HG02623 (cell line): Measurements from ENCODE around the gene LUZP1.

Source experiments
- ATAC-seq: cut with Tn5 transposase; IDR thresholded peaks from one replicate; pipeline ENCODE4 v1.9.1; 2021; ENCODE audit warnings: moderate library complexity; ENCODE audit not compliant: unreplicated experiment

The LUZP1 gene

GRCh38 chr1:23088027-23088426 is 80.6 kb downstream of the LUZP1 start:
- ATAC-seq: no peak

DNA sequence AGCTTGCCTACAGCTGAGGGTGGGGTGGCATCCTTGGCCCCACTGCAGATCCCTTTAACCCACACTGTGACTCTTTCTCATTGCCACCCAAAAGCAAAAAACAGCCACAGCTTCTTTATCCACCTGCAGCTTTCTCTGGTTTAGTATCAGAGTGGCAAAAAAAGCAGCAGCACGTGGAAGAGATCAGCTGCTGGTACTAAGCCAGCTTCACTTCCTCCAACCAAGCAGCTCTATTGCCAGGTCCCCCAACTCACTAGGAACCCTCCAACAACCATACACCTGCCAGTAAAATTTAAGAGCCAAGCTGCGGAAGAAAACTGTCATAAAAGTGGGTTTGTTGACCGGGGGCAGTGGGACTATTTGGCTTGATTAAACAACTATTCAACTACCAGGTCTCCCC is 83.0 kb downstream of the LUZP1 start:
- no peak for ATAC-seq

- no peak for ATAC-seq
Measured at GRCh38 chr1:23084880-23085279, 83.8 kb downstream of the LUZP1 start.

DNA sequence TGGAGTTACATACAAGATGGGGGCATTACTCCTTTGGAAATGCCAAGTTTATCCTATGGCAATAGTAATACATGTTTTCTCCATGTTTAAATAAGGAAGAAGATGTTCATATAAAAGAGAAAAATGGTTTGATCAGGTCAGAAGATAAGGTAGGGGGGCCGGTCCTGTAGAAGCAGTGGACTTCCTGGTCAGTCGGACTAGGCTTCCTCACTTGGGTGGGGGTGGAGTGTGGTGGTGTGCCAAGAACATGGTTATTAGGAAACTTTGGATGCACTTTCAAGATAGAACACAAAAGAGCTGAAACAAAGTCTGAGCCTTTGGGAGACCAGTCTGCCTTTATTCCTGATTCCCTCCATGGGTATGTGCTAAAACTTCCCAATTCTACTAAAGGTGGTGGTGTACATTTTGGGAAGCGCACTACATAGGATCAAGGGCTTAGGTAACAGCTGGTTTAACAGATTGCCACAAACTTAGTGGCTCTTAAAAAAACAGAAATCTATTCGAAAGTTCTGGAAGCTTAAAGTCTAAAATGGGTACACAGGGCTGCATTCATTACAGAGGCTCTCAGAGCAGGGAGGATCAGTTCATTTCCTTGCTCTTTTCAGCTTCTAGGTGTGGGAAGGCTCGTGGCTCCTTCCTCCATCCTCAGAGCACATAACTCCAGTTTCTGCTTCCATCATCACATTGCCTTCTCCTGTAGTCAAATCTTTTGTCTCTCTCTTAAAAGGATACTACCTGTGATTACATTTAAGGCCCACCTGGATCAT is 84.8 kb downstream of the LUZP1 start:
- no peak for ATAC-seq

DNA sequence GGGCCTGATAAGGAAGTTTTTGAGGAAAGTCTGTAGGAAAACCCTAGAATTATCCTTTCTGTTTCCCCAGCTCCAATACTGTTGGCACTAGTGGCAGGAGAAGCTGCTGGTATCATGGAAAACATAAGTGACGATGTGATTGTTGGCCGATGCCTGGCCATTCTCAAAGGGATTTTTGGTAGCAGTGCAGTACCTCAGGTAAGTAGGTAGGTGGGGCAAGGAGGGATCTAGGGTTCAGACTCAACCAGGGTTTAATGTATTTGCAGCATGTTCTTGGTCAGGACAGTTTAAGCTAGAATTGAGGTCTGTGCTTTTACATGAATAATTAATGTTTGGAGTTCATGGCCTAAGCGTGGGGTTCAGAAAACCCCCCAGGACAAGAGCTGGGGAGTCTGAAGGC is 87.3 kb downstream of the LUZP1 start:
- no peak for ATAC-seq

DNA sequence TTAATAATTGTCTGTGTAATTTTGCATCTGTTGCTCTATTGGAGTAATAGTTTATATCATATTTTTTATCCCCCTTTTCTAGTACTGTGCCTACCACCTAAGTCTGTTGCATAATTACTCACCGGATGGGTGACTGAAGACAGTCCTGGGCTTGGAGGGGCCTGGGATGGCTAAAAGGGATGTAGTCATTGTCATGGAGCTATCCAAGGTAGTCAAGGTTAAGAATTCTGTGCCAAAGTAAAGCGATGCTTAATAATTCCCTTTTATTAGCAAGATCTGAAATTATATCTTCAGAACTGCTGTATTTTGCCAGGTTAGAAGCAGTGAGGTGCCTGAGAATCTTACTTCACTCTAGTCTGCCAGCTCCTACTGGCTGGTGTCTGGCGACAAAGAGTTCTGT is 87.8 kb downstream of the LUZP1 start:
- ATAC-seq: no peak

- ATAC-seq: no peak
Measured at GRCh38 chr1:23079025-23079424, 89.6 kb downstream of the LUZP1 start.

DNA sequence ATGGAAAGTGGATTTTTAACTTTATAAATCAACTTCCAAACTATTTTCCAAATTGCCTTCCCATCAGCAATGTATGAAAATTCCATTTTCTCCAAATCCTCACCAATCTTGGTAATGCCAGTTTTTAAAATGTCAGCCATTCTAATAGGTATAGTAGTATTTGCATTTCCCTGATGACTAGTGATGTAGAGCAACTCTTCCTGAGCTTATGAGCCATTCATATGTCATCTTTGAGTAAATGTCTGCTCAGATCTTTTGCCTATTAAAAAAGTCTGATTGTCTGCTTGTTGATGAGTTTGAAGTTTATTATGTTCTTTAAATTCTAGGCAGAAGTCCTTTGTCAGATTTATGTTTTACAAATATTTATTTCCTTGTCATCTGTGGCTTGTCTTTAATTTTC is 94.6 kb downstream of the LUZP1 start:
- ATAC-seq: no peak

DNA sequence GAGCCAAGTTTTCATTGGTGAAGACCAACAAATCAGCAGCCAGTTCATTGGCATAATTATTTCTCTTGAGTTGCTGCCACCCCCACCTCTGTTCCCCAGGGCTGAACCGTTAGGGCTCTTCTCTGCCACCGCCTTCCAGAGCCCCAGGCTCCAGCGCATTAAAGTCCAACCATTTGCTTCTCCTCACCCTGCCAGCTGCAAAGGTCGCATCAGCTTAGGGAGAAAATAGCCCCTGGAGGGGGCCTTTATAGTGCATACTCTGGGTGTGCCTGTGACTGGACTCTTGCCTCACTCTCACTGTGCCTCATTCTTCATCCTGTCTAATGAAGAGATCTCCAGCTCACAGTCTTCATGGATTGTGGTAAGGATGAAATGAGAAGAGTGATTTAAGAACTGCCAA is 99.0 kb downstream of the LUZP1 start:
- no peak for ATAC-seq

GRCh38 chr1:23069149-23069548 is 99.5 kb downstream of the LUZP1 start:
- ATAC-seq: no peak

- no peak for ATAC-seq
Measured at GRCh38 chr1:23066075-23066474, 102.6 kb downstream of the LUZP1 start.

DNA sequence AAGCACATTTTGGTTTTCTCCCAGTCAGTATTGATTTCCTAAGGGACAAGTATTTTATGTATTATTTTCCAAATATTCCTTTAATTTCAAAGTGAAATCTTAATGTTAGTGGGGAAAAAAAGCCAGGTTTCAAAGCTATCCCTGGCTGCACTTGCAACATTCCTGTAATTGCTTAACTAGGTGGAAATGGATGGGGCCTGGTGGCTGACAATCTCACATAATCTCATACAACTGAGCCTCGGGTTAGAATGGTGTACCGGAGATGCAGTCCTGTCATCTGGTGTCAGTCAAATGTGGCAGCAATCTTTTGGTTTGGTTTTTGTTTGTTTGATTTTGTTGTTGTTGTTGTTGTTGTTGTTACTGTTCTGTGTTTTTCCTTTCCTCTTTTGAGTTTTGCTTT is 103.3 kb downstream of the LUZP1 start:
- no peak for ATAC-seq

GRCh38 chr1:23062271-23062670 is 106.4 kb downstream of the LUZP1 start:
- ATAC-seq: no peak

GRCh38 chr1:23057301-23057700 is 111.4 kb downstream of the LUZP1 start:
- ATAC-seq: no peak

DNA sequence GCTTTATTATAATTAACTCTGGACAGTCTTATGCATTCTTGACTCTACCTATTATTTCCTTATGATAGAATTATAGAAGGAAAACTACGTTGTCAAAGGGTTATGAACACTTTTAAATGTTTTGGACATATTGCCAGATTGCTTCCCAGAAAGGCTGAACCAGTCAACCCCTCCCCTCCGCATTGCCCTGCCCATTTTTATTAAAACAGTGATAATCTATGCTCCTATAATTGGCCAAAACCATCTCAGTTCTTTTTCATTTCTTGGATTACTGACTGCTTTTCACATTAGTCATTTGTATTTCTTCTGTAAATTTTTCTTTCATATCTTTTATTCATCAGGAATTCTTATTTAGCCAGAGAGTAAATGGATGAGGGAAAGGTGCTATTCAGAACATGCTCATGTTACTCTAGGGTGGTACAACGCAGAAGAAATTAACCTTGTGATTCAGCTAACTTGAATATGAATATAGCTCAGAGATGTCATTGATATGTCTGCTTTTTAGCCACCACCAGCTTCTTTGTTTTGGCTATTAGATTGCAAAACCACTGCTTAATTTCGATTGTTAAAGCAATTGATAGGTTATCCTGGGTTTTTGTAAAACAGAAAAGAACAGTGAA is 117.3 kb downstream of the LUZP1 start:
- ATAC-seq: no peak

DNA sequence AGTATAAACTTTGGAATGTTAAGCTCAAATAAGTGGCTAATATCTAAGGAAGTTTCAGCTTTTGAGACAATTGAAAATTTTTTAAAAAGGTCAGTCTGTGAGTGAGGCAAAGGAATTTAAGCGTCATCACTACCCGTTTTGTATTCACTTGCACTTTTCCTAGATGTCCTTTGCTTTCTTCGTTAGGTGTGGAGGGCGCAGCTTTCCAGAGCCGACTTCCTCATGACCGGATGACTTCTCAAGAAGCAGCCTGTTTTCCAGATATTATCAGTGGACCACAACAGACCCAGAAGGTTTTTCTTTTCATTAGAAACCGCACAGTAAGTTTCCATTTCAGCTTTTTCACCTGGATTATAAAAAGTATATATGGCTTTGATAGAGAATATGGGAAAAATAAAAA is 118.5 kb downstream of the LUZP1 start:
- no peak for ATAC-seq

- ATAC-seq: no peak
Measured at GRCh38 chr1:23044035-23044434, 124.6 kb downstream of the LUZP1 start.

DNA sequence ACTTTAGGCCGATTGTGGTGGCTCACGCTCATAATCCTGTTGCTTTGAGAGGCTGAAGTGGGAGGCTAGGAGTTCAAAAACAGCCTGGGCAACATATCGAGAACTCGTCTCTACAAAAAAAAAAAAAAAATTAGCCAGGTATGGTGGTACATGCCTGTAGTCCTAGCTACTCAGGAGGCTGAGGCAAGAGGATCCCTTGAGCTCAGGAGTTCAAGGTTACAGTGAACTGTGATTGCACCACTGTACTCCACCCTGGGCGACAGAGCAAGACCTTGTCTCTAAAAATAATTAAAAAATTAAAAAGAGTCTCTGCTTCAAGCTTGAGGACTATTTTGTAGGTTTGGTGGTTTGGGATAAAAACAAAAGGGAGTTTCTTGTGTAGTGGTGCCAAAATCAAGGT is 128.1 kb downstream of the LUZP1 start:
- no peak for ATAC-seq

DNA sequence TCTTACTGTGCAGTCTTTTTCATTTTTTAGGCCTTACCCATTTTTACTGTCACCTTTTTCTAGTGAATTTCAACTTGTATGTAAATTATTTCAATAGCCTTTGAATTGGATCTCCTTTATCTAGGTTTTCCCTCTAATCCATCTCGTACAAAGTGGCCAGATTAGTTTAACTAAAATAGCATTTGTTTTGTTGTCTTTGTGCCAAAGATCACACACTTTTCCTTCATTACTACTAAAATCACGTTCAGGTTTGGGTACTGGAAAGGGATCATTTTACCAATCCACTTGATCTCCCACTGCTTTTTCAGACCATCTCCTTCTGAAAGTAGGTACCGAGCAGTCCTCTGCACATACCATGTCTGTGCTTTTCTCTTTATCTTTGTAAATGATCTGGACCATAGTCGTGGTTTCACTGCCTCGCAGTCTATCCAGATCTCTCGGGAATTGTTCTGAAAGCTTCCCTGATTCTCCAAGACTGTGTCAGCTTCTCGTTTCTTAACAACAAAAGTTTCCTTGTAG is 129.3 kb downstream of the LUZP1 start:
- no peak for ATAC-seq

DNA sequence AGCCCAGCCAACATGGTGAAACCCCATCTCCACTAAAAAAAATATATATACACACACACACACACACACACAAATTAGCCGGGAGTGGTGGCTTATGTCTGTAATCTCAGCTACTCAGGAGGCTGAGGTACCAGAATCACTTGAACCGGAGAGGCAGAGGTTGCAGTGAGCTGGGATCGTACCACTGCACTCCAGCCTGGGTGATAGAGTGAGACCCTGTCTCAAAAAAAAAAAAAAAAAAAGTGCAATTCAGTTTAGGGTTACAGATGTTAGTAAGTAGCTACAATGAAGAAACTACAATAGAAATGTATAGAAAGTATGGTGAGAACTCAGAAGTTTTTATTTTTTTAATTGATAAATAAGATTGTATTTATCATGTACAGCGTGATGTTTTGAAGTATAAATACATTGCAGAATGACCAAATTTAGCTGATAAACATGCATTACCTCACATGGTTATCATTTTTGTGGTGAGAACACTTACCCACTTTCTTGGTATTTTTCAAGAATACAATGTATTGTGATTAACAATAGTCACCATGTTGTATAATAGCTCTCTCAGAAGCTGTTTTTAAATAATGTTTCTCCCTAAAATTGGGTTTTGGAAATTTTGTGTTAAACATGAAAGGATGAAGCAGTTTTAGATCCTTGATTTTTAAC is 131.4 kb downstream of the LUZP1 start:
- ATAC-seq: no peak

DNA sequence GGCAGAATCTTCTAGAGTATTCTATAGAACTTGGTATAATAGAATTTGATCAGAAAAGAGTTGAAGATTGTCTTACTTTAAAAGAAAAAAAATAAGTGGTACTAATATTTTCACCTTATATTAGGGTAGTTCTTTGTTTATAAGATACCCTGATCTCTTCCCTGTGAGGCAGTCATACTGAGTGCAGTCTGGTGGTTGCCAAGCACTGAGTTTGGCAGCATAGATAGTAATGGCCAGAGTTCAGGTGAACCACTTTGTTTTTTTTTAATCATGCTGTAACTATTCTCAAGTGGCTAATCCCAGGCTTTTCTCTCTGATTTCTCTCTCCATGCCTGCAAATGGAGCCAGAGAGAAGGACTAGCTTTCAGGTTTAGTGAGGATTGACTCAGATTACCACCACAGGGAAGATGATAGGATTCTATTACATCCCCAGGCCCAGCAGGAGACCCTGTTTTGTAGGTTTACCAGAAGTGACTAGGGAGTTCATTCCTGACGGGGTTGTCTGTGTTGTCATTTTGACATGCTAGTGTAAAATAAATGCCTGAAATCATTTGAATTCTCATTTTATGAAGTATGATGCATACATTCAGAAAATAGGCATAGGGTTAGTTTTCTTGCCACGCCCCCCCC is 132.7 kb downstream of the LUZP1 start:
- ATAC-seq: no peak
